HG03175 (cell line): ENCODE data around the gene PTEN.
"Not testable (repeated sequence)": the region's sequence is repeated elsewhere in the genome, so short reads cannot be mapped to it uniquely, and the experiment has no call there.

Source experiments
- ATAC-seq: cut with Tn5 transposase; IDR thresholded peaks from one replicate; pipeline ENCODE4 v1.9.1; 2021; ENCODE audit warnings: mild to moderate bottlenecking, moderate library complexity; ENCODE audit not compliant: unreplicated experiment

PTEN gene

DNA sequence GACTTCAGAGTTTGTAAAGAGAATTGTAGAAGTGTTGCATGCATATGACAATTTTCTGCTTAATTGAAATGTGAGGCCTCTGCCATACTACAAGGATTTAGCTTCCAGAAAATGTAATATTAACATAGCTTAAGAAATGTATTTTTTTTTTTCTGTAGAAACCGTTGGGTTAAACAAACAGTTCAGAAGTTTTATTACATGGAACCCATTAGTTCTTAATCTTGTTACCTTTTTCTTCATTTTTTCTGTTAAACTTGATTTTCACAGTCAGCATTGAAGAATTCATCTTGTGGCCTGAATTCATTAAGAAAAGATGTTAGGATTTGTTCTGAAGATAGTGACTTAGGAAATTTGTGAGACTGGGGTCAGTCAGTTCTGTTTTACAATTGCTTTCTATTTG lies 4.9 kb downstream of the PTEN start:
- no peak for ATAC-seq

DNA sequence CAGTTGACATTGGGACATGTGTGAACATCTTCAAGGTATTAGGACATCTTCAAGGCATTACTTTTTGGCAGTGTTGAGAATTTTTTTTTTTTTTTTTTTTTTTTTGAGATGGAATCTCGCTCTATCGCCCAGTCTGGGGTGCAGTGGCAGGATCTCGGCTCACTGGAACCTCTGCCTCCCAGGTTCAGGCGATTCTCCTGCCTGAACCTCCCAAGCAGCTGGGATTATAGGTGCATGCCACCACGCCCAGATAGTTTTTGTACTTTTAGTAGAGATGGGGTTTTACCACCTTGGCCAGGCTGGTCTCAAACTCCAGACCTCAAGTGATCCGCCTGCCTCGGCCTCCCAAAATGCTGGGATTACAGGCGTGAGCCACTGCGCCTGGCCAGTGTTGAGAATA lies 5.7 kb downstream of the PTEN start:
- not testable (repeated sequence) for ATAC-seq

DNA sequence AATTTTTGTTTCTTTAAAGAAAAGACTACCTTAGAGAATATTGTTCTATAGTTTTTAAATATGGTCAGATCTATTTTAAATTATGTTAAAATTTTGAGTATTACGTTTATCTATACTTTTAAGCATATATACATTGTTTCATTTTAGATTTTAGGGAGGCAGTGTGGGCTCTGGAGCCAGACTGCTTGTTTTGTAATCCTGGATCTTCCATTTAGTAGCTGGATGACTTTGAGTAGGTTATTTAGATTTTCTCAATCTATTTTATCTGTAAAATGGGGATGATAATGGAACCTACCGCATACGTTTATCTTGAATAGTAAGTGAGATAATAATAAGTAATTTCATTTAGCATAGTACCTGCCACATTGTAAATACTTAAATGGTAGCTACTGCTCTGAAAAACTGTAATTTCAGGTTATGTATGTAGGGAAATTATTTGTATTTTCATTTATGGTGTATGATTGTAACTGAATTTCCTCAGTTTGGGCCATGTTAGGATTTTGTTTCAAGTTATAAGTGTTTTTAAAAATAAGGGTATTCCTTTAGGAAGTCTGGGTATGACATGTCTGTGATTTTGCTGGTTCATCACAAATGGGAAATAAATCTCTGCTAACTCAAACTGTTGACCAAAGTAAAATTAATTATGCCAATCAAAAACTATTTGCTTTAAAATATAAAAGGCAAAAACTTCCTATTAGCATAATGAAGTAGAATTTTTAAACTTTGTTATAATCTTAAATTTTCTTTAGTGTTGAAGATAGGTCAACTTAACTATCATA lies 6.5 kb downstream of the PTEN start:
- ATAC-seq, result no peak

DNA sequence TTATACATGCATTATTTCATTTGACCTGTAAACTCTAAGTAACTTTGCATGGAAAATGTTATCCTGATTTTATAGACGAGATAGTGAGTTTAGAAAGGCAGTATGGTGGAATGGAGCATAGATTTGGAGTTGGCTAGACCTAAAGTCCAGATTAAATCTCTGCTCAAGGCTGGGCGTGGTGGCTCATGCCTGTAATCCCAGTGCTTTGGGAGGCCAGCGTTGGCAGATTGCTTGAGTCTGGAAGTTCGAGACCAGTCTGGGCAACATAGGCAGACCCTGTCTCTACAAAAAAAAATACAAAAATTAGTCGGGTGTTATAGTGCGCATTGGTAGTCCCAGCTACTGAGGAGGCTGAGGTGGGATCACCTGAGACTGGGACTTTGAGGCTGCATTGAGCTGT lies 9.4 kb downstream of the PTEN start:
- no peak for ATAC-seq

DNA sequence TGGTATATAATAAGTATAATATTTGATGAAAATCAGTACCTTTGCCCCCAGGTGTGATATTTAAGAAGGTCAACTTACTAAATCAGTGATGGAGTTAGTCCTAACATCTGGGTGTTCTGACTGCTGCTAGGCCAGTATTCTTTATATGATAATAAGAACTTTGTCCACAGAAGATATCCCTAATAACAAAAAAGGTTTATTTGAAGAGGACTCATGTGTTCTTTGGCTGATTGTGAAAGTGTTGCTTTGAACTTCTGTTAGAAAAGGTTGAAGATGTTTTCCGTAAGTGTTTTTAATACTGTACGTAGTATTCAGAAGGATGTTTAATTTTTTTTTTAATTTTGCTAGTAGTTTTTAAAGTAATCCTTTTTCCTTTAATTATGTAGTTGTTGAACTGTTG lies 10.2 kb downstream of the PTEN start:
- no peak for ATAC-seq

DNA sequence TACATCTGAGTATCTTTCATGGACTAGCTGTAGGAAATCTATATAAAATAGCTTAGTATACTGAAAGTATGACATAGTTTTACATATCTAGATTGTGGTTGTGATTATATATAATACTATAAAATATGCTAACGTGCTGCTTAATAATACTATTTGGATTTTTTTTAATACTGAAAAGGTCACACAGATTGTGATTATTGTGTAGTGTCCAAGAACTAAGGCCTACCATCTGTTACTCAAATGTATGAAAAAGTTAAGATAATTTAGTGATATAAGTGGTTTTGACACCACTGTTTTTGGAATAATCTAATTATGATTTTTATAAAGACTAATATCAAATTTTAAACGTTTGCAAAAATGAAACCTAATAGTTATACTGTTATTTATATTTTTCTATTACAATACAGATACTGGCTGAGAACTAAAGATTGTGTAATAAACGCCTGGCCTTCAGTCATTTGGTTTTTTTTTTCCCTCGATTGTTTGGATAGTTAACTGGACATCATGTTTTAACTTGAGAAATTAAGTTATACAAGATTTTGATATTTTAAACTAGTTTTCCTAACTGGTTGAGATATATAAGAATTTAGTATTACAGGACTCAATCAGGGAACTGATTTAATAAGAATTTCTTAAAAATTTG lies 12.6 kb downstream of the PTEN start:
- ATAC-seq, result no peak

DNA sequence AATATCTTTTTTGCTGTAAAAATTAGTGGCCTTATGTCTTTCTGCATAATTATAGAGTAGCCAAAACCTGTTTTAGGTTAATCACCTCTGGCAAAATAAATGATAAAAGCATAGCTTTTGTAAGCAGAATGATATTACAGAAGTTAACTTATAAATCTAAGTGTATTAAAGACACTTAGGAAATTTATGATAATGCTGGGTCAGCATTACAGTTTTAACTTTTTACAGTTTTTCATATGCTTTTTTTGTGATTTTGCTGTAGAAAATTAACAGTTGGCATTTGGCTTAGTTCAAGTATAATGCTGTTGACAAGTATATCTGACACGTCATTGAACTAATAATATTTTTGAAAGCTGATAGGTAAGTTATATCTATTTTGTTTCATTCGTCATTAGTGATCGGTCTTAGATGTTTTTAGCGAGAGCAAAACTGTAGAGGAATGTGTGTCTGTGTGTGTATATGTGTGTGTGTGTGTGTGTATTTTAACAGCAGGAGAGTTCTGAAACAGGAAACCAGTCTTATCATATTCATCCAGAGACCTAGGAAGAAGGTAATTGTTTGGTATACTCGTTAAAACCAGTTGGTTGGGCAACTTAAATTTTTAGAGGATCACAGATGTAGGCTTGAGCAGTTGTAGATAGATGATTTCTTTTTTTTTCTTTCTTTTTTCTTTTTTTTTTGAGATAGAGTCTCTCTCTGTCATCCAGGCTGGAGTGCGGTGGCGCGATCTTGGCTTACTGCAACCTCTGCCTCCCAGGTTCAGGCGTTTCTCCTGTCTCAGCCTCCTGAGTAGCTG lies 15.4 kb downstream of the PTEN start:
- no peak for ATAC-seq

DNA sequence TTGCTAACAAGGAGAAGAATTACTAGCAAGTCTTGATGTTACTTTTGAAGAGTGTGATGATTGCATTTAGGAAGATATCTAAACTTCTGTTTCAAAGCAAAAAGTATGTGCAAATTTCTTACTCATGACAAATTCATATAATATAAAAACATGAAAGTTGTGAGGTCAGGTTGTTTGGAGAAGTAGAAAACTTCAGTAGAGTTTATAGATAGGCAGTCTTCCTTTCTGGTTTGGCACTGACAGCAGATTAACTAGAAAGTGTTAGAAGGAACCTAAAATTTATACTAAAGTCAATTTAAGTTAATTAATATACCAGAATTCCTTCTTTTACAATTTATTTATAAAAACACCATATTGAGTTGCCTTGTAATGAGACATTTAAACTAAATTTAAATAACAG lies 16.9 kb downstream of the PTEN start:
- ATAC-seq, result no peak

DNA sequence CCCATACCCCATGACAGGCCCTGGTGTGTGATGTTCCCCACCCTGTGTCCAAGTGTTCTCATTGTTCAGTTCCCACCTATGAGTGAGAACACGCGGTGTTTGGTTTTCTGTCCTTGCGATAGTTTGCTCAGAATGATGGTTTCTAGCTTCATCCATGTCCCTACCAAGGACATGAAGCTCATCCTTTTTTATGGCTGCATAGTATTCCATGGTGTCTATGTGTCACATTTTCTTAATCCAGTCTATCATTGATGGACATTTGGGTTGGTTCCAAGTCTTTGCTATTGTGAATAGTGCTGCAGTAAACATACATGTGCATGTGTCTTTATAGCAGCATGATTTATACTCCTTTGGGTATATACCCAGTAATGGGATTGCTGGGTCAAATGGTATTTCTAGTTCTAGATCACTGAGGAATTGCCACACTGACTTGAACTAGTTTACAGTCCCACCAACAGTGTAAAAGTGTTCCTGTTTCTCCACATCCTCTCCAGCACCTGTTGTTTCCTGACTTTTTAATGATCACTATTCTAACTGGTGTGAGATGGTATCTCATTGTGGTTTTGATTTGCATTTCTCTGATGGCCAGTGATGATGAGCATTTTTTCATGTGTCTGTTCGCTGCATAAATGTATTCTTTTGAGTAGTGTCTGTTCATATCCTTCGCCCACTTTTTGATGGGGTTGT lies 18.1 kb downstream of the PTEN start:
- ATAC-seq, result not testable (repeated sequence)

DNA sequence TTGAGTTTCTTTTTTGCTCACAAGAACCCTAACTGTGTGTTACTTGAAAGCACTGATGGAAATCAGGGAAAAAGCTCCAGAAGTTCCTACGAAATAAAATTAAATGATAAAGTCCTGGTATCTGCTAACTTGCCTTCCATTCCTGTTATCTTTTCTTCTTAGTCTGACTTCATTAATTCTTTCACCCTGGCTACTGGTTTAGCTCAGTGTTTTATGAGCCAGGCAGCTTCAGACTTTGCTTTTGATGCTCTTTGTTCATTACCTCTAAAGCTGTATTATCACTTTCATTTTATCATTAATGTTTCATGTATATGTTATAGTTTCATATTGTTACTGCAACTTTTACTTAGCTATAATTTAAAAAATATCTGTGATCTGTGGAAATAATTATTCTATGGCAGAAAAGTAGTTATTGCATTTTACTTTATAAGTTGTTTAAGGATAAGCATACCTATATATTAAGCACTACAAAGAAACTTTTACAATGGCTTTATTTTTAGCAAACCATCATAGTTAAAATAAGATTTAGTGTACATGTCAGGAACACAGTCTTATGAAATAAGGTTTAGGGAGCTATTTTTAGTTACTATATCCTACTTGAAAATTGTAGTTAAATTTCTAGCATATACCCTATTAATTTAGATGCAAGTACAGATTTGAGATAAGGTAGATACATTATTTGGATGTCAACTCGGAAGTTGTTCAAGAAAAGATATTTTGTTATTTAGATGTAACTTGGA lies 19.3 kb downstream of the PTEN start:
- no peak for ATAC-seq

DNA sequence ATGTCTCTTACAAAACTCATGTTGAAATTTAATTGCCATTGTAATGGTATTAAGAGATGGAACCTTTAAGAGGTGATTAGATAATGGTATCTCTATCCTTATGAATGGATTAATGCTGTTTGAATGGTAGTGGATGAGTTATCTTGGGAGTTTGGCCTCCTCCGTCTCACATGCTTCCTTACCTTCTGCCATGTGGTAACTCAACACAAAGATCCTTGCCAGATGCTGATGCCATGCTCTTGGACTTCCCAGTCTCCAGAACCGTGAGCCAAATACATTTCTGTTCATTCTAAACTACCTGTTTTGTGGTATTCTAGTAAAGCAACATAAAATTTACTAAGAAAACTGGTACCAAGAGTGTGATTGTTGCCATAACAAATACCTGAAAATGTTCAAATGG lies 23.2 kb downstream of the PTEN start:
- no peak for ATAC-seq

DNA sequence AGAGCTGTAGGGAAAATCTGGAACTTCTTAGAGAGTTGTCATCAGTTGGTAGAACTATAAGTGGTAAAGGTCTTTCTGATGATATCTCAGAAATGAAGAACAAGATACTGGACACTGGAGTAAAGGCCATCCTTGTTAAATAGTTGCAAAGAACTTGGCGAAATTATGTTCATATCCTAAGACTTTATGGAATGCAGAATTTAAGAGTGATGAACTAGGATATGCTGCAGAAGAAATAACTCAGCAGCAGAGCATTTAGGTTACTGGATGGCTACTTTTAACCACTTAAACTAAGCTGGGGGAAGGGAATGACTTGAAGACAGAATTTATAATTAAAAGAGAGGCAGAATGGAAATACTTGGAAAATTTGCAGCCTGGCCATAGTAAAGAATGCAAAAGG lies 23.7 kb downstream of the PTEN start:
- no peak for ATAC-seq

DNA sequence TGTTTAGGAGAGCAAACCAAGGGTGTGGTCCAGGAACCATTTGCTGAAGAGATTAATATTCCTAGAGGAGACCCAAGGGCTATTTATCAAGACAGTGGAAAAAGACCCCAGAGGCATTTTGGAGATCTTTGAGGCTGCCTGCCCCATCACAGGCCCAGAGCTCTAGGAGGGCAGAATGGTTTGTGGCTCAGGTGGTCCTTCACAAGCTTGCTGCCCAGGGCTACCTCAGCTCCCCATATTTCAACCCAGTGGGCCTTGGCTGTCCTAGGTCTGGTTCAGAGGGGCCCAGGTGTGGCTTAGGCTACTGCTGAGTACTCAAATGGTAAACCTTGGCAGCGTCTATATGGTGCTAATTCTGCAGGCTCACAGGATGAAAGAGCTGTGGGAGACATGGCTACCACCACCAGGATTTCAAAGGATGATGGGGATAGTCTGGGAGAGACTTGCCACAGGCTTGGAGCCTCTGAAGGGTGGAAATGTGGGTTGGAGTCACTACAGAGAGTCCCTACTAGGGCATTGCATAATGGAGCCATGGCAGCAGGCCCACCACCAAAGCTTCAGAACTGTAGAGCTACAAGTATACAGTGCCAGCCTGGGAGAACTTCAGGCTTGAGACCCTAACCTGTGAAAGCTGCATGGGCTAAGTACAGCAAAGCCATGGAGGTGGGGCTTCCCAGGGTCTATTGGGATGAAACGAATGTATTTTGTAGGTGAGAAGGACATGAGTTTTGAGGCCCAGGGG lies 24.3 kb downstream of the PTEN start:
- ATAC-seq, result no peak

DNA sequence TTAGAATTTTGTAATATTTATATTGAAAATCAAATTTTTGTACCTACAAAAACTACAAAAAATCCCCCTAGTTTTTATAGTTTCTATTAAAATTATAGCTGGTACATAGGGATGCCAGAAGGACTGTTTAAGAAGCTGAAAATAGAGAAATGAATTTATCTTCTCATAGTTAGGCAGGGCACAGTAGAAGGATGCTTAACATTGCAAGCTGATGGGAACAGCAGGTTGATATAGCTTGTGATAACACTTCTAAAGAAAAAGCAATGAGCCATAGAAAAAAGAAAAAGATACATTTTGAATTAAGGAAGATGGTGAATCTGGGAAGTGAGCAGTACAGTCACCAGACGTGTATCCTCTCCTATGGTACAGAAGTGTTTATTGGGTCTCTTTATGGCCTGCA lies 32.0 kb downstream of the PTEN start:
- ATAC-seq, result no peak

DNA sequence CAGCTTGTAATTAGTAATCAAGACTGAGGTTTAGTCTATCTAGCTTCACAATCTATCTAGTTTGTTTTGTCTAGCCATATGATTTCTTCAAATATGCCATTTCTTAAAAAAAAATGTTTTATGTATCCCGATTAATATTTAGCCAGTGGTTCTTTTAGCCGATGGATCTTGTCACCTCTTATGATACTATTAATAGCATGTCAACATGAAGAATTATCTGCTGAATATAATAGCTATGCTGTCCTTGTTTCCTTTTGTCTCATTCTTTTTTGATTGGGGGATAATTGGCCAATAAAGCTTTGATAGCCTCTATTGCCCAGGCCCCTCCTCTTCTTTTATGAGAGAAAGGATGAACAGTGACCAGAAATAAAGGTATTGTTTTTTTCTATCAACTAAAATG lies 32.8 kb downstream of the PTEN start:
- ATAC-seq, result no peak

DNA sequence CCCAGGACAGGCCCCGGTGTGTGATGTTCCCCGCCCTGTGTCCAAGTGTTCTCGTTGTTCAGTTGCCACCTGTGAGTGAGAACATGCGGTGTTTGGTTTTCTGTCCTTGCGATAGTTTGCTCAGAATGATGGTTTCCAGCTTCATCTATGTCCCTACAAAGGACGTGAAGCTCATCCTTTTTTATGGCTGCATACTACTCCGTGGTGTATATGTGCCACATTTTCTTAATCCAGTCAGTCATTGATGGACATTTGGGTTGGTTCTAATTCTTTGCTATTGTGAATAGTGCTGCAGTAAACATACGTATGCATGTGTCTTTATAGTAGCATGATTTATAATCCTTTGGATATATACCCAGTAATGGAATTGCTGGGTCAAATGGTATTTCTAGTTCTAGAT lies 34.5 kb downstream of the PTEN start:
- not testable (repeated sequence) for ATAC-seq

DNA sequence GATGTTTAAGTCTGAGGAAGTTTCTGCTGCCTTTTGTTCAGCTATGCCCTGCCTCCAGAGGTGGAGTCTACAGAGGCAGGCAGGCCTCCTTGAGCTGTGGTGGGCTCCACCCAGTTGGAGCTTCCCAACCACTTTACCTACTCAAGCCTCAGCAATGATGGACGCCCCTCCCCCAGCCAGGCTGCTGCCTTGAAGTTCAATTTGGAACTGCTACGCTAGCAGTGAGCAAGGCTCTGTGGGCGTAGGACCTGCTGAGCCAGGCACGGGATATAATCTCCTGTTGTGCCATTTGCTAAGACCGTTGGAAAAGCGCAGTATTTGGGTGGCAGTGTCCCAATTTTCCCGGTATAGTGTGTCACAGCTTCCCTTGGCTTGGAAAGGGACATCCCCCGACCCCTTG lies 40.0 kb downstream of the PTEN start:
- ATAC-seq, result not testable (repeated sequence)

DNA sequence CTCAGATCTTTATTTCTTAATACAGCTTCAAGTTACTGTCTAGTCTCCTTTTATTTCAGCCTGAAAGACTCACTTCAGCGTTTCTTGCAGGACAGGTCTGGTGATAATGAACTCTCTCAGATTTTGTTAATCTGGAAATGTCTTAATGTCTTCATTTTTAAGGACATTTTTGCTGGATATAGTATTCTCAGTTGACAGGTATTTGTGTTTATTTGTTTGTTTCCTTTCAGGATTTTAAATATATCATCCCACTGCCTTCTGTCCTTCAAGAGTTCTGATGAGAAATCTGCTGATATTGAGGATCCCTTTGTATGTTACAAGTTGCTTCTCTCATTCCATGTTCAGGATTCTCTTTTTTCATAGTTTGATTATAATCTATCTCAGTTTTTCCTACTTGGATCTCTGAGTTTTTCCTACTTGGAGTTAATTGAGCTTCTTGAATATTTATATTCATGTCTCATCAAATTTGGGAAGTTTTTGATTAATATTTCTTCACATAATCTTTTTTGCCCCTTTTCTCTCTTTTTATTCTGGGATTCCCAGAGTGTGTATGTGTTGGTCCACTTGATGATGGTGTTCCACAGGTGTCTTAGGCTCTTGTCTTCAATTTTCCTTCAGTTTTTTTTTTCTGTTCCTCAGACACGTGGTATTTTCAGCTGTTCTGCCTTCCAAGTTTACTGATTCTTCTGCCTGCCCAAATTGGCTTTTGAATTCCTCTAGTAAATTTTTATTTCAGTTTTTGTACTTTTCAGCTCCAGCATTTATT lies 49.9 kb downstream of the PTEN start:
- ATAC-seq, result no peak

DNA sequence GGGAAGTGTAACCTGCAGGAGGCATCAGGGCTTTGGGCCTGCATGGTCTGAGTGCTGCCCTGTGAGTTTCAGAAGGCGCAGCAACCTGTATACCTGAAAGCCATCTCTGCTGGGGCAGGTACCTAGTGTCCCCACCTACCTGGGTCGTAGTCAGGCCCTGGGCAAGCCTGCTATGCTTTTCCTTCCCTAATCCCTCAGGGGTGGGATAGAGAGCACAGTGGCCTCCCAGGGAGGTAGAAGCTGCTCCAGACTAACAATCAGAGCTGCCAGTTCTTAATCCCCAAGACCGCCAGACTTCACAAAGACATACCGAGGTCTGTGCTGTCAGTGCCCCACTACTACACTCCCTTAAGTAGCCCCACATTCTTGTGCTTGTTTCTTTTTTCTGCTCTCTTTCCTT lies 52.0 kb downstream of the PTEN start:
- no peak for ATAC-seq
